Progenitor cell of endocrine pancreas (in vitro differentiated cells): Measurements from ENCODE around the gene NAV3. TPM values are rescaled to one million over a fixed set of nuclear protein-coding genes. Genes with fewer than 3 reads are reported as not detected.

Experiments used
- DNase-seq: peaks from one replicate; pipeline ENCODE4 v3.0.0; 2021; ENCODE audit warnings: low spot score; ENCODE audit not compliant: unreplicated experiment
- H3K27ac Mint-ChIP-seq: 2 replicates; pipeline ENCODE4 v1.8.0; 2021; ENCODE audit warnings: mild to moderate bottlenecking, moderate library complexity, mixed read lengths
- H3K27me3 Mint-ChIP-seq: 2 replicates; pipeline ENCODE4 v1.8.0; 2021; ENCODE audit warnings: mixed read lengths
- H3K36me3 Mint-ChIP-seq: 2 replicates; pipeline ENCODE4 v1.8.0; 2022; ENCODE audit warnings: mixed read lengths; ENCODE audit not compliant: insufficient read depth
- H3K4me1 Mint-ChIP-seq: 2 replicates; pipeline ENCODE4 v1.8.0; 2021; ENCODE audit warnings: low read depth, mixed read lengths
- H3K4me3 Mint-ChIP-seq: 2 replicates; pipeline ENCODE4 v1.8.0; 2021; ENCODE audit warnings: low read depth, mild to moderate bottlenecking, moderate library complexity, mixed read lengths
- H3K9me3 Mint-ChIP-seq: 2 replicates; pipeline ENCODE4 v1.8.0; 2021; ENCODE audit warnings: low read depth, mixed read lengths
- total RNA-seq: library from RNA; stranded (reverse); gene quantifications from 2 replicates; pipeline ENCODE4 v1.2.1, GENCODE V29; 2021
- TF ChIP-seq, protein P1 (sequence below): fragments of 200-600 bp; sonication (generic); IDR thresholded peaks from one replicate; pipeline ENCODE4 v1.5.0; 2021; ENCODE audit warnings: antibody characterized with exemption, mild to moderate bottlenecking; ENCODE audit not compliant: unreplicated experiment

NAV3 gene
- total RNA-seq, 1 donor from 2014 or later = 11.5 TPM

GRCh38 chr12:77915071-77915600 lies 84.4 kb downstream of the NAV3 start:
- Mint-ChIP-seq H3K9me3 (no peaks in the 10 kb centered on the region), H3K36me3 (no peaks in the 10 kb centered on the region), H3K4me1 (peaks cover 12% of the 10 kb centered on the region), H3K27ac (no peak overlapping the region), H3K4me3 (no peak overlapping the region), H3K27me3 (no peaks in the 10 kb centered on the region)
- no peak for DNase-seq
- TF ChIP-seq, protein P1, sequence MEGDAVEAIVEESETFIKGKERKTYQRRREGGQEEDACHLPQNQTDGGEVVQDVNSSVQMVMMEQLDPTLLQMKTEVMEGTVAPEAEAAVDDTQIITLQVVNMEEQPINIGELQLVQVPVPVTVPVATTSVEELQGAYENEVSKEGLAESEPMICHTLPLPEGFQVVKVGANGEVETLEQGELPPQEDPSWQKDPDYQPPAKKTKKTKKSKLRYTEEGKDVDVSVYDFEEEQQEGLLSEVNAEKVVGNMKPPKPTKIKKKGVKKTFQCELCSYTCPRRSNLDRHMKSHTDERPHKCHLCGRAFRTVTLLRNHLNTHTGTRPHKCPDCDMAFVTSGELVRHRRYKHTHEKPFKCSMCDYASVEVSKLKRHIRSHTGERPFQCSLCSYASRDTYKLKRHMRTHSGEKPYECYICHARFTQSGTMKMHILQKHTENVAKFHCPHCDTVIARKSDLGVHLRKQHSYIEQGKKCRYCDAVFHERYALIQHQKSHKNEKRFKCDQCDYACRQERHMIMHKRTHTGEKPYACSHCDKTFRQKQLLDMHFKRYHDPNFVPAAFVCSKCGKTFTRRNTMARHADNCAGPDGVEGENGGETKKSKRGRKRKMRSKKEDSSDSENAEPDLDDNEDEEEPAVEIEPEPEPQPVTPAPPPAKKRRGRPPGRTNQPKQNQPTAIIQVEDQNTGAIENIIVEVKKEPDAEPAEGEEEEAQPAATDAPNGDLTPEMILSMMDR = no peak

GRCh38 chr12:77916276-77916675 lies 85.6 kb downstream of the NAV3 start:
- no peak for DNase-seq
- no peak overlapping the region for H3K4me3 Mint-ChIP-seq
- TF ChIP-seq, protein P1 = no peak
- H3K4me1 Mint-ChIP-seq = peaks cover 12% of the 10 kb centered on the region
- no peak overlapping the region for H3K27ac Mint-ChIP-seq
- H3K27me3 Mint-ChIP-seq = no peaks in the 10 kb centered on the region
- H3K9me3 Mint-ChIP-seq = no peaks in the 10 kb centered on the region
- H3K36me3 Mint-ChIP-seq = no peaks in the 10 kb centered on the region

DNA sequence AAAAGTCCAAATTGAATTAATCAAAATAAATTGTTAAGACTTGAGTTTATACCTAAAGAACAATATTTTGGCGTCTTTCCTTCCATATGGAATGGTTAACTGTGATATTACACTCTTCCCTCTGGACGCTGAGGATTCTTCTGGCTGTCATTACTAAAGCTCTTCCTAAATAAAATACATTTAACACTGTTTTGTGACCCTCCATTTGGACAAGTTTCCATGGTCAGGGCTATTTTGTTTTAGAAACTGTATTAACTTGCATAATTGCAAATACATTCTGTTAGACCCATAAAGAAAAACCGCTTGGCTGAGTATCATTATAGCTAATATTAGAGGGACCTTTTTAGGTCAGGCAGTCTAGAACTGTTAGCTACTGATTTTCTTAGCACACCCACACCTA lies 87.4 kb downstream of the NAV3 start:
- no peak for DNase-seq
- H3K4me1 Mint-ChIP-seq = peaks cover 12% of the 10 kb centered on the region
- H3K27me3 Mint-ChIP-seq = no peaks in the 10 kb centered on the region
- H3K4me3 Mint-ChIP-seq = no peak overlapping the region
- no peaks in the 10 kb centered on the region for H3K9me3 Mint-ChIP-seq
- no peaks in the 10 kb centered on the region for H3K36me3 Mint-ChIP-seq
- TF ChIP-seq, protein P1 = no peak
- H3K27ac Mint-ChIP-seq = no peak overlapping the region

DNA sequence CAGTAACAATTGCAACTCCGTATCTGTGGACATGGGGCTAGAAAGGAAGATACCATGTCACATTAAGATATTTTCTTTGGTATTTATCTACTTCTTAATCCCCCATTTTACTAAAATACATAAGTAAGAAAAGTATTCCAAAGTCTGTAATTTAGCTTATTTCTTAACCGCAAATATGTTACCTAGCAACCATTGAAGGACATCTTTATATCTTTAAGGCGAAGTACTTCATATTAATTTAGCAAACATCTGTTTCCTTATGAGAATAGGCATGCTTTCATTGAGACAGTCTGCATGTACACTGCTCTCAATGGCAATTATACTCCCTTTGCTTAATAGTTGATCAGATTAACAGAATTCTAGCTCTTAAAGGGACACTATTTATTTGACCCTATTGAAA lies 88.8 kb downstream of the NAV3 start:
- no peak overlapping the region for H3K4me3 Mint-ChIP-seq
- peaks cover 12% of the 10 kb centered on the region for H3K4me1 Mint-ChIP-seq
- H3K27ac Mint-ChIP-seq = no peak overlapping the region
- TF ChIP-seq, protein P1 = no peak
- no peaks in the 10 kb centered on the region for H3K36me3 Mint-ChIP-seq
- no peaks in the 10 kb centered on the region for H3K27me3 Mint-ChIP-seq
- no peaks in the 10 kb centered on the region for H3K9me3 Mint-ChIP-seq
- DNase-seq = no peak

GRCh38 chr12:77923882-77924281 lies 93.2 kb downstream of the NAV3 start:
- H3K27me3 Mint-ChIP-seq = no peaks in the 10 kb centered on the region
- no peak overlapping the region for H3K4me3 Mint-ChIP-seq
- DNase-seq = no peak
- peaks cover 2% of the 10 kb centered on the region for H3K4me1 Mint-ChIP-seq
- TF ChIP-seq, protein P1 = no peak
- H3K36me3 Mint-ChIP-seq = no peaks in the 10 kb centered on the region
- no peak overlapping the region for H3K27ac Mint-ChIP-seq
- H3K9me3 Mint-ChIP-seq = no peaks in the 10 kb centered on the region
